HG02943 (cell line): ENCODE measurements around the gene AKNA.
"Not testable (repeated sequence)": the region's sequence is repeated elsewhere in the genome, so short reads cannot be mapped to it uniquely, and the experiment has no call there.

Source experiments
- ATAC-seq: cut with Tn5 transposase; IDR thresholded peaks from one replicate; pipeline ENCODE4 v1.9.1; 2021; ENCODE audit warnings: mild to moderate bottlenecking, low read depth, moderate library complexity; ENCODE audit not compliant: unreplicated experiment

AKNA gene

GRCh38 chr9:114341991-114342390 lies 45.8 kb downstream of the AKNA start:
- ATAC-seq, result no peak

GRCh38 chr9:114341152-114341830 lies 46.5 kb downstream of the AKNA start:
- ATAC-seq, result no peak

DNA sequence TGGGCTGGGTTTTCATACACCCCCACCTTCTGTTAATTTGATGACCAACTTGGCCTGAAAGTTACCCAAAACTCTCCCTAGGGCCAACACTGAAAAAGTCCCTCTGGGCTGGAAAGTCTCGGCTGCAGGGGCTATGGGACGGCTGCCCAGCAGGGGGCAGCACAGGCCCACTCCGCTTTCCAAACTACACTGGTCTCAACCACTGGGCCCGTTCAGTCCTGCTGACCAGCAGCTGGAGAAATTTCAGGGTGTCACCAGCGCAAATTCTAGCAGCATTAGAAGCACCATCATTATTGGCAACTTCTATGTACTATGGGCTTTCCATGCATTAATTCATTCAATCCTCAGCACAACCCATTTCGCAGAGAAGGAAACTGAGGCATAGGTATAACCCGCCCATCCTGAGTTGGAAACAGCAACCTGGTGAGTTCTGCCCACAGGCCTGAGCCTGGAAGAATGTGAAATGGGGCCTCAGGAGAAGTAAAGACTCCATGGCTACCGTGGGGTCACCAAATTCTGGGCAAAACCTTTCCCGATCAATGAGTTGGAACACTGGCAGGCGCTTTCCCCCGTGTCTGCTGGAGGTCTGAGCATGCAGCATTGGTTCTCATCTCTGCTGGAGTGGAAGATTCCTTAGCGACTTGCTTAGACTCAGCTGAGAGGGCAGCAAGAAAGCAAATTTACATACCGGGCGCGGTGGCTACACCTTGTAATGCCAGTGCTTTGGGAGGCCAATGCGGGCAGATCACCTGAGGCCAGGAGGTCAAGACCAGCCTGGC lies 48.5 kb downstream of the AKNA start:
- peak; percentile 67 for ATAC-seq

- no peak for ATAC-seq
These were observed 49.6 kb downstream of the AKNA start for GRCh38 chr9:114338187-114338586.

DNA sequence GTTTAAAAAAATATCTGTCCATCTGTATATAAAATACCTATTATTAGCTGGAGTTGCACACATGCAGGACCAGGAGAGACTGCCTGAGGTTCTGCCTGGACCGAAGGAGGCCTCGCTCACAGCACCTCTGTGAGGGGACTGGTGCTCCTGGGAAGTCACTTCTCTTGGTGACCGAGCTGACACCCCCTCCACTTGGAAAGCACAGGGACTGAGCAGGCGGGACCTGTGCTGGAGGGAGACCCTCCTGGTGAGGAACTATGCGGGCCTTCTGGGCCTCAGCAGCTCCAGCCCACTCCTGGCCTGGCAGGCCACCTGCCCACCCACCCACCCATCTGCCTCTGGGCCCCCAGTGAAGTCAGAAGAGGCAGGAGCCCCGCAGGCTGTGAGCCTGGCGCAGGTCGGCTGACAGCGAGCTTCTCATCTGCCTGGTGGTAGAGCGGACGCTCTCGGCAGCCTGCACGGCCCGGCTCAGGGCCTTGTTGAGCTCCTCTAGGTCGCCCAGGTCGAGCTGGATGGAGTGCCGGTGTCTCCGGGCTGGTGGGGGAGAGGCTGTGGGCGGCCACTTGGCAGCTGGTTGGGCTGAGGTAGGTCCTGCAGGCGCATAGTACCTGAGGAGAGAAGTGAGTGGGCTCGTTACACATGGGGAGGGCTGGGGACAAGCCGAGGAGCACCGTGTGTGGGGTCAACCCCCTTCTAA lies 50.9 kb downstream of the AKNA start:
- no peak for ATAC-seq

- ATAC-seq, result no peak
These were observed 51.6 kb downstream of the AKNA start for GRCh38 chr9:114336157-114336556.

DNA sequence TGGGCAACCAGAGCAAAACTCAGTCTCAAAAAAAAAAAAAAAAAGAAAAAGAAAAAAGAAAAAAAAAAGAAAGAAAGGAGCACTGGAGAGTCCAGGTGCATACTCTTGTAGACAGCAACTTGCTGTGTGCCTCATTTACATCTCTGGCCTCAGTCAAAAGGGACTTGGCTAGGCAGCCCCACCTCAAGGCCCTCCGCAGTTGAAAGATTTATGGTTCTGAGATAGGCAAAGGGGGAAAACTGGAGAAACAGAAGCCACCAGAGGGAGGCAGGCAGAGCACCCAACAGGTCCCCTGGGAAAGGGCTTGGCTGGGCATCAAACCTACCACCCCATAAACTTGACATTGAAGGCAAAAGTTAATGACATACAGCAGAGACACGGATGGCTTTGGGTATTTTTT lies 52.0 kb downstream of the AKNA start:
- no peak for ATAC-seq

- ATAC-seq, result no peak
These were observed 53.3 kb downstream of the AKNA start for GRCh38 chr9:114334490-114334889.

GRCh38 chr9:114333718-114334117 lies 54.1 kb downstream of the AKNA start:
- ATAC-seq, result not testable (repeated sequence)

DNA sequence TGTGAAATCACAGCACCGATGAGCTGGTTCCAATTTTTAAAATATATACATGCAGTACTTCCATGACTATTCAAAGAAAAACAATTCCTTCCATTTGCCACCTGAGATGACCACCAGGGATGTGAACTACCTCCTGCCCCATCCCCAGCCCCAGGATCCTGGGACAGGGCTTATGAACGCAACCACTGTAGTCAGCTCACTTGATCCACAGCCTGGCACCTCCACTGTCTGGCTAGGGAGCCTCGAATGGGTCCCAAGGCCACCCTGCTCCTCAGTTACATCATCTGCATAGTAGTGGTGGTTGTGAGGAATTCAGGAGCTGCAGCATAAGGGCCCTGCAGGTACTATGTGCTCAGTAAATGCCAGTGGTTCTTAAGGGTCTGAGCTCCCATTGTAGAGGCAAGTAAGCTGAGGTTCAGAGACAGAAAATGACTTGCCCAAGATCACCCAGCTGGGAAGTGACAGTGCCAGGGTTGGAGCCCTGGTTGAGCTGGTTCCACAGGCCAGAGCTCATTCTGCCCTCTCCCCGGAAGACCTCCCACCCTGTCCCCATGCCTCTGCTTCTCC lies 55.2 kb downstream of the AKNA start:
- ATAC-seq, result not testable (repeated sequence)

- not testable (repeated sequence) for ATAC-seq
These were observed 56.3 kb downstream of the AKNA start for GRCh38 chr9:114331229-114332195.

GRCh38 chr9:114330636-114331035 lies 57.1 kb downstream of the AKNA start:
- no peak for ATAC-seq

GRCh38 chr9:114329625-114330022 lies 58.2 kb downstream of the AKNA start, which contains the start of gene ORM2:
ORM2 (plus strand) TSS chr9:114329869; CDS start chr9:114329905, 36 bp downstream.
- ATAC-seq, result not testable (repeated sequence)

DNA sequence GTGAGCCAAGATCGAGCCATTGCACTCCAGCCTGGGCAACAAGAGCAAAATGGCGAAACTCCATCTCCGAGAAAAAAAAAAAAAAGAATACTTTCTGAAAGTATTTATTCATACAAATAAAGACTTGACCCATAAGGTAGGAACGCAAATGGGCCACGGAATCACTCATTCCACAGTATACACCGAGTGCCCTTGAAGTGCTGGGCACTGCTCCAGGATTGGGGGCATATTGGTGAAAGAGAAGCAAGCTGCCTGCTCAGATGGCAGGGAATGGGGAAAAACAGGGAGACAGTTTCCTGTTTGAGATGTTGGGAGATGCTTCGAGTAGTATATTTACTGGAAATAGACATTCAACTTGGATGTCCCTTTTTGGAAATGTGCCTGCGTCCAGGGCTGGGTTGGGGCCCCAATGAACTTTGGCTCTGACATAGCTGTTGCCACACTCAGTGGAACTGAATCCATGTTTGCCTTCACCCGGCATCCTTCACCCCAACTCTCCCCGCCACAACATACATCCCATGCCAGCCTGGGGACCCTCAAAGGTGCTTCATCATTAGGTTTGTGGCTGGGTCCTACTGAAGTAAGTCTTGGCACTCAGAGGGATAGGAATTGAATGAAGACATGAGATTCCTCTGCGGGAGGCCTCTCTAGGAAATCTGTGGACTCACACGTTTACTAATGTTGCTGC lies 58.7 kb downstream of the AKNA start:
- not testable (repeated sequence) for ATAC-seq

- ATAC-seq, result not testable (repeated sequence)
These were observed 59.4 kb downstream of the AKNA start for GRCh38 chr9:114328357-114328820.

DNA sequence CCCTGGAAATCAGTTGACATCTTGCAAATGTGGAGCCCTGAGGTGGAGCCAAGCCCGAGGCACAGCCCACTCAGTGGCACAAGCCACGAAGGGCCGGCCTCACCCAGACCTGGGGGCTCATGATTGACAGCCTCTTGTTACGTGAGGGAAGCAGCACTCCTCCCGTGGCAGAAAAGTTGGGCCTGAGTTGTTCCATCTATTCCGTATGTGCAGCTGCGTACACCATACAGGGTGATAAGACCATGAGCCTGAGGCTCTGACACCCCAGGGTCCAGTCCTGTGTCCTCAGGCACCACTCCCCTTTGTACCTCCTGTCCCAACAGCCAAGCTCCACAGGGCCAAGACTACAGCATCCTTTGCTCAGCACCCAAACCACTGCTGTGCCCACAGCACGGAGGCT lies 60.0 kb downstream of the AKNA start:
- ATAC-seq, result no peak

DNA sequence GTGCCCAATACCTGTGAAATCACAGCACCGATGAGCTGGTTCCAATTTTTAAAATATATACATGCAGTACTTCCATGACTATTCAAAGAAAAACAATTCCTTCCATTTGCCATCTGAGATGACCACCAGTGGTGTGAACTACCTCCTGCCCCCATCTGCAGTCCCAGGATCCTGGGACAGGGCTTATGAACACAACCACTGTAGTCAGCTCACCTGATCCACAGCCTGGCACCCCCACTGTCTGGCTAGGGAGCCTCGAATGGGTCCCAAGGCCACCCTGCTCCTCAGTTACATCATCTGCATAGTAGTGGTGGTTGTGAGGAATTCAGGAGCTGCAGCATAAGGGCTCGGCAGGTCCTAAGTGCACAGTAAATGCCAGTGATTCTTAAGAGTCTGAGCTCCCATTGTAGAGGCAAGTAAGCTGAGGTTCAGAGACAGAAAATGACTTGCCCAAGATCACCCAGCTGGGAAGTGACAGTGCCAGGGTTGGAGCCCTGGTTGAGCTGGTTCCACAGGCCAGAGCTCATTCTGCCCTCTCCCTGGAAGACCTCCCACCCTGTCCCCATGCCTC lies 62.0 kb downstream of the AKNA start:
- not testable (repeated sequence) for ATAC-seq

DNA sequence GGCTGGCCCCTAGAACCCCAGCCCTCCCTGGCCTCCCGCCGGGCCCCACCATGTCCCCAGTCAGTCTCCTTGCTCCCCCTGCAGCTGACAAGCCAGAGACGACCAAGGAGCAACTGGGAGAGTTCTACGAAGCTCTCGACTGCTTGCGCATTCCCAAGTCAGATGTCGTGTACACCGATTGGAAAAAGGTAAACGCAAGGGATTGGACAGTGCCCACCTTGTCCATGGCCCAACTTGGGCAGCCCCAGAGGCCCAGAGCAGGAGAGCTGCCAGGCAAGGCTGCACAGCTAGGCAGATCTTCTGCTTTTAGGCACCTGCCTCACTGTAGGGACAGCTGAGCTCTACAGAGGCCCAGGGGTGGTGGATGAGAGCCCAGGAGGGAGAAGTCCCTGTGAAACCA lies 62.8 kb downstream of the AKNA start:
- not testable (repeated sequence) for ATAC-seq

- no peak for ATAC-seq
These were observed 63.3 kb downstream of the AKNA start for GRCh38 chr9:114324492-114324891.
